ENCODE measurements around the gene SPATS2. TPM values are rescaled to one million over a fixed set of nuclear protein-coding genes. Genes with fewer than 3 reads are reported as not detected.
"Not testable (repeated sequence)": the region's sequence is repeated elsewhere in the genome, so short reads cannot be mapped to it uniquely, and the experiment has no call there.

The SPATS2 gene
- total RNA-seq, 1 donor from 2014 or later: 7.0 TPM

- ATAC-seq (ENCODE audit: poor library complexity) (no peak), DNase-seq (no peak)
- intact Hi-C loops (cut with DNase I): no loop called here
Observed at GRCh38 chr12:49489720-49490119, 122.5 kb downstream of the SPATS2 start.

GRCh38 chr12:49491823-49492222 lies 124.6 kb downstream of the SPATS2 start:
- no peak for DNase-seq
- intact Hi-C loops (cut with DNase I): no loop called here
- no peak for ATAC-seq (ENCODE audit: poor library complexity)

GRCh38 chr12:49493900-49494299 lies 126.6 kb downstream of the SPATS2 start:
- no peak for ATAC-seq (ENCODE audit: poor library complexity)
- intact Hi-C loops (cut with DNase I): no loop called here
- no peak for DNase-seq

GRCh38 chr12:49496417-49497360 lies 129.4 kb downstream of the SPATS2 start:
- no peak for DNase-seq
- ATAC-seq (ENCODE audit: poor library complexity): no peak
- intact Hi-C loops (cut with DNase I): no loop called here

GRCh38 chr12:49501895-49502294 lies 134.6 kb downstream of the SPATS2 start:
- intact Hi-C loops (cut with DNase I): no loop called here
- ATAC-seq (ENCODE audit: poor library complexity) (no peak), DNase-seq (no peak)

GRCh38 chr12:49502590-49502989 lies 135.3 kb downstream of the SPATS2 start:
- intact Hi-C loops (cut with DNase I): no loop called here
- DNase-seq: no peak
- no peak for ATAC-seq (ENCODE audit: poor library complexity)

- intact Hi-C loops (cut with DNase I): no loop called here
- DNase-seq (no peak), ATAC-seq (ENCODE audit: poor library complexity) (no peak)
Observed at GRCh38 chr12:49503674-49504180, 136.5 kb downstream of the SPATS2 start.

GRCh38 chr12:49505672-49506071 lies 138.4 kb downstream of the SPATS2 start:
- DNase-seq (no peak), ATAC-seq (ENCODE audit: poor library complexity) (no peak)
- intact Hi-C loops (cut with DNase I): no loop called here

- ATAC-seq (ENCODE audit: poor library complexity): no peak
- intact Hi-C loops (cut with DNase I): no loop called here
Observed at GRCh38 chr12:49507139-49507538, 139.9 kb downstream of the SPATS2 start.

GRCh38 chr12:49509681-49510080 lies 142.4 kb downstream of the SPATS2 start:
- intact Hi-C loops (cut with DNase I); DNase-seq; ATAC-seq (ENCODE audit: poor library complexity): not testable (repeated sequence)

More at GRCh38 chr12:49507139-49507538, 139.9 kb downstream of the SPATS2 start:
- DNase-seq: no peak

- ATAC-seq (ENCODE audit: poor library complexity) (no peak), DNase-seq (no peak)
- intact Hi-C loops (cut with DNase I): no loop called here
Observed at GRCh38 chr12:49511410-49511809, 144.1 kb downstream of the SPATS2 start.

GRCh38 chr12:49512546-49512945 lies 145.3 kb downstream of the SPATS2 start:
- intact Hi-C loops (cut with DNase I): loop anchor here (2.0 kb wide), 1 partner anchor 154 kb away; no protein-coding TSS in a partner anchor
- no peak for ATAC-seq (ENCODE audit: poor library complexity)
- no peak for DNase-seq

GRCh38 chr12:49515266-49515665 lies 148.0 kb downstream of the SPATS2 start:
- intact Hi-C loops (cut with DNase I): no loop called here
- ATAC-seq (ENCODE audit: poor library complexity): no peak

GRCh38 chr12:49518914-49519573 lies 151.8 kb downstream of the SPATS2 start:
- ATAC-seq (ENCODE audit: poor library complexity) (no peak), DNase-seq (no peak)
- intact Hi-C loops (cut with DNase I): no loop called here

More at GRCh38 chr12:49515266-49515665, 148.0 kb downstream of the SPATS2 start:
- DNase-seq: no peak

GRCh38 chr12:49519574-49519936 lies 152.3 kb downstream of the SPATS2 start:
- DNase-seq (no peak), ATAC-seq (ENCODE audit: poor library complexity) (no peak)
- intact Hi-C loops (cut with DNase I): no loop called here

- ATAC-seq (ENCODE audit: poor library complexity) (no peak), DNase-seq (no peak)
- intact Hi-C loops (cut with DNase I): no loop called here
Observed at GRCh38 chr12:49521389-49521788, 154.1 kb downstream of the SPATS2 start.

GRCh38 chr12:49524660-49525324 lies 157.5 kb downstream of the SPATS2 start:
- no peak for DNase-seq
- ATAC-seq (ENCODE audit: poor library complexity): peak; percentile 93
- intact Hi-C loops (cut with DNase I): no loop called here

GRCh38 chr12:49525942-49526341 lies 158.7 kb downstream of the SPATS2 start:
- intact Hi-C loops (cut with DNase I): no loop called here

More at GRCh38 chr12:49525942-49526341, 158.7 kb downstream of the SPATS2 start:
- DNase-seq: no peak
- ATAC-seq (ENCODE audit: poor library complexity): no peak
